Transverse colon (tissue), 4 donors: ENCODE measurements around the gene HINT2. TPM values are rescaled to one million over a fixed set of nuclear protein-coding genes. Genes with fewer than 3 reads are reported as not detected.

Source experiments
- DNase-seq: peaks from one replicate; pipeline ENCODE4 v3.0.0-alpha.2; 2019
- H3K27ac ChIP-seq, 4 donors: fragments of 200-600 bp; sonication (generic); 2 replicates each; pipeline ENCODE4 v1.5.1; 2016 to 2018; ENCODE audit warnings: inconsistent platforms in 4 of 4
- H3K27me3 ChIP-seq: fragments of 200-600 bp; sonication (generic); 2 replicates; pipeline ENCODE4 v1.5.1; 2017; ENCODE audit warnings: inconsistent platforms
- H3K36me3 ChIP-seq, 4 donors: fragments of 200-600 bp; sonication (generic); 2 replicates each; pipeline ENCODE4 v1.5.1; 2017 to 2019; ENCODE audit warnings: inconsistent platforms in 4 of 4
- H3K4me1 ChIP-seq, 4 donors: fragments of 200-600 bp; sonication (generic); 2 replicates each; pipeline ENCODE4 v1.5.1; 2017 to 2020; ENCODE audit warnings: inconsistent platforms in 4 of 4
- H3K4me3 ChIP-seq, 4 donors: fragments of 200-600 bp; sonication (generic); 1 replicate in 1 of 4; 2 replicates in 3 of 4; pipeline versions ENCODE4 v1.5.1 to v1.6.1; 2017 to 2019; ENCODE audit warnings: inconsistent platforms in 4 of 4
- H3K9me3 ChIP-seq, 2 donors: fragments of 200-600 bp; sonication (generic); 2 replicates each; pipeline ENCODE4 v1.5.1; 2017 to 2019; ENCODE audit warnings: inconsistent platforms in 2 of 2
- CTCF ChIP-seq, 5 experiments: fragments of 200-600 bp in 3 of 5; fragments of 450-650 bp in 2 of 5; sonication (generic) in 3 of 5; IDR thresholded peaks; 1 replicate in 2 of 5; 2 replicates in 3 of 5; pipeline ENCODE4 v1.5.1; 2016 to 2017; ENCODE audit warnings: antibody characterized with exemption in 5 of 5, inconsistent platforms in 3 of 5, mild to moderate bottlenecking in 2 of 5, moderate library complexity in 1 of 5
- EP300 ChIP-seq: sonication (generic); formaldehyde crosslinking; IDR thresholded peaks from one replicate; pipeline ENCODE4 v1.6.1; 2017; ENCODE audit warnings: antibody characterized with exemption, low read depth
- POLR2A ChIP-seq: fragments of 450-650 bp; IDR thresholded peaks from one replicate; pipeline ENCODE4 v1.6.1; 2016; ENCODE audit warnings: antibody characterized with exemption, mild to moderate bottlenecking, moderate library complexity
- POLR2AphosphoS5 ChIP-seq, 3 donors: sonication (generic); formaldehyde crosslinking; IDR thresholded peaks; one replicate each; pipeline ENCODE4 v1.6.1; 2016; ENCODE audit warnings: antibody characterized with exemption in 3 of 3
- WGBS, 2 donors: methylation state at CpG; one replicate each; pipeline ENCODE4 v1.1.5; 2018; ENCODE audit warnings: low coverage in 1 of 2; 5-methylcytosine and 5-hydroxymethylcytosine counted together
- in situ Hi-C, 4 donors: fragments of 200-750 bp; cut with MboI; loops; one replicate each; pipeline versions ENCODE4 v1.15.0 to v1.15.1; 2017; ENCODE audit warnings: low sequenced_read_pairs in 3 of 4, low pct_ligation_motif_present in 1 of 4, low pct_unique_long_range_greater_than_20kb in 1 of 4
- intact Hi-C: fragments of 100-400 bp; cut with DNase I; formaldehyde crosslinking; loops from one replicate; pipeline ENCODE4 v1.15.1; 2023; ENCODE audit warnings: low total_unique reads
- total RNA-seq, 4 donors: library from RNA; depleted of rRNA; stranded (reverse); fragments of >200 nt; gene quantifications; one replicate each; pipeline ENCODE4 v1.1.0, GENCODE V29; 2016

The HINT2 gene
- total RNA-seq, 4 donors from 2014 or later = 16.8 to 58.0 (median 38.9) TPM

GRCh38 chr9:35842020-35842745, 27.3 kb upstream of the HINT2 start:
- Histone ChIP-seq H3K27me3 (no peaks in the 10 kb centered on the region), H3K4me3 (no peak overlapping the region), H3K27ac (no peak overlapping the region), H3K4me1 (peaks cover 11 to 25% (median 15%) of the 10 kb centered on the region in 4 donors), H3K36me3 (no peaks in the 10 kb centered on the region), H3K9me3 (no peaks in the 10 kb centered on the region)
- 89 to 100% methylated on average over 2 to 17 of the region's 17 CpGs for WGBS, 2 donors
- intact Hi-C loops = no loop called here
- TF ChIP-seq POLR2AphosphoS5 (IDR thresholded peaks at IDR 0.05) (no peak), POLR2A (no peak), EP300 (no peak), CTCF (IDR thresholded peaks at IDR 0.05) (no peak)
- no peak for DNase-seq
- in situ Hi-C loops = no loop called here

- Histone ChIP-seq H3K4me1 (peaks cover 11 to 25% (median 14%) of the 10 kb centered on the region in 4 donors), H3K9me3 (no peaks in the 10 kb centered on the region), H3K27ac (no peak overlapping the region), H3K4me3 (no peak overlapping the region), H3K36me3 (no peaks in the 10 kb centered on the region), H3K27me3 (no peaks in the 10 kb centered on the region)
- WGBS, 2 donors = 90% methylated on average over 5 of the region's 5 CpGs; no CpG with 5 or more reads in 1 of the 2 donors
- intact Hi-C loops (no loop called here), in situ Hi-C loops (no loop called here)
- TF ChIP-seq EP300 (no peak), POLR2AphosphoS5 (IDR thresholded peaks at IDR 0.05) (no peak), CTCF (IDR thresholded peaks at IDR 0.05) (no peak), POLR2A (no peak)
- DNase-seq = no peak
Observed at GRCh38 chr9:35841645-35841900, 26.7 kb upstream of the HINT2 start.

GRCh38 chr9:35840881-35841644, 26.2 kb upstream of the HINT2 start:
- no peaks in the 10 kb centered on the region for H3K9me3 ChIP-seq
- DNase-seq = no peak
- intact Hi-C loops (no loop called here), in situ Hi-C loops (no loop called here)
- peaks cover 11 to 29% (median 15%) of the 10 kb centered on the region in 4 donors for H3K4me1 ChIP-seq
- no peak for TF ChIP-seq CTCF (IDR thresholded peaks at IDR 0.05)
- no peak for TF ChIP-seq EP300
- no peak for TF ChIP-seq POLR2A
- TF ChIP-seq POLR2AphosphoS5 (IDR thresholded peaks at IDR 0.05) = no peak
- H3K27me3 ChIP-seq = no peaks in the 10 kb centered on the region
- H3K36me3 ChIP-seq = no peaks in the 10 kb centered on the region
- 80 to 93% methylated on average over 1 to 15 of the region's 15 CpGs for WGBS, 2 donors
- no peak overlapping the region for H3K27ac ChIP-seq
- no peak overlapping the region for H3K4me3 ChIP-seq

- in situ Hi-C loops (no loop called here), intact Hi-C loops (no loop called here)
- DNase-seq = no peak
- Histone ChIP-seq H3K36me3 (no peaks in the 10 kb centered on the region), H3K4me1 (peaks cover 4 to 29% (median 22%) of the 10 kb centered on the region in 4 donors), H3K27me3 (no peaks in the 10 kb centered on the region), H3K9me3 (no peaks in the 10 kb centered on the region), H3K4me3 (no peak overlapping the region), H3K27ac (no peak overlapping the region)
- TF ChIP-seq POLR2A = no peak
- no peak for TF ChIP-seq CTCF (IDR thresholded peaks at IDR 0.05)
- no peak for TF ChIP-seq EP300
- no peak for TF ChIP-seq POLR2AphosphoS5 (IDR thresholded peaks at IDR 0.05)
- 88 to 100% methylated on average over 2 to 5 of the region's 5 CpGs for WGBS, 2 donors
Observed at GRCh38 chr9:35839926-35840325, 25.1 kb upstream of the HINT2 start.
